NCI-H524 (cell line): ENCODE data around the gene GRK1.

ENCODE experiments used
- DNase-seq, 2 experiments: peaks; one replicate each; lab custom pipeline; 2025; lab: John Stamatoyannopoulos, UW

The GRK1 gene

DNA sequence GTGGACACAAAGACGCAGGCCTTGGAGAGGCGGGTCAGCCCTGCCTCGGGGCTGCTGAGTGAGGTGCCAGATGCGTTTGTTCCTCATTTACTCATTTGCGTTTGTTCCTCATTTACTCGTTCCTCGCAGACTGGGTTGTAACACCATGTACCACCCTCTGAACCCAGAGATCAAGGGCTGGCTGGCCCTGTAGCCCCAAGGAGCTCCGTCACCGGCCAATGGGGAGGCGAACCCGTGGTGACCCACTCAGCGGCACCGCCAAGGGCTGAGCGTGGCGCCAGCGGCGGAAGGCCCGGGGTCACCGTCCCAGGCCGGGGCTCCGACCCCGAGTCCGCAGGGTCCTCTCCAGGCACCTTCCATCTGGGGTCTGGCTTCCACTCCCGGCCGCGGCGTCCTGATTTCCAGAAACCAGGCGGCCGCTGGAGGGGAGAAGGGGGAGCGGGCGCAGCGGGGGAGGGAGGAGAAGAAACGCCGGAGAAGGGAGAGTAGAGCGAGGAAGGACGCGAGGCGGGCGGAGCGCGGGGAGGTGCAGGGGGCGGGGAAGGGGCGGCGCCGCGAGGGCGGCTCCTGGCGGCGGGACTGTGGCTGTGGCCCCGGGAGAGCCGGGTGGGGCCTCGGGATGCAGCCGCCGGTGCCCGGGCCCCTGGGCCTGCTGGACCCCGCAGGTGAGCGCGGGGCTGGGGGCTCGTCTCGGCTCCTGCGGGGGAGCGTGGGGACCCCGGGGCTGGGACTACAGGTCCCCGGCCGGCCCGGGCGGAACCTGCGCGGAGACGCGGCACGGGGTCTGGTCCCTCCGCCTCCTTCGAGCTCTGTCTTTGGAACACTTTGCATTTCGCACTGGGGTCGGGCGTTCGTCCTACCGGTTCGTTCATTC lies 91.9 kb downstream of the GRK1 start, which contains the start of gene TMEM255B:
Gene TMEM255B, plus strand, starts transcription at position 576 of the 874 bp plus-strand sequence. Its CDS starts 44 bp downstream, at position 620.
- DNase-seq = peak in 1 of 2 experiments; percentile 60

DNA sequence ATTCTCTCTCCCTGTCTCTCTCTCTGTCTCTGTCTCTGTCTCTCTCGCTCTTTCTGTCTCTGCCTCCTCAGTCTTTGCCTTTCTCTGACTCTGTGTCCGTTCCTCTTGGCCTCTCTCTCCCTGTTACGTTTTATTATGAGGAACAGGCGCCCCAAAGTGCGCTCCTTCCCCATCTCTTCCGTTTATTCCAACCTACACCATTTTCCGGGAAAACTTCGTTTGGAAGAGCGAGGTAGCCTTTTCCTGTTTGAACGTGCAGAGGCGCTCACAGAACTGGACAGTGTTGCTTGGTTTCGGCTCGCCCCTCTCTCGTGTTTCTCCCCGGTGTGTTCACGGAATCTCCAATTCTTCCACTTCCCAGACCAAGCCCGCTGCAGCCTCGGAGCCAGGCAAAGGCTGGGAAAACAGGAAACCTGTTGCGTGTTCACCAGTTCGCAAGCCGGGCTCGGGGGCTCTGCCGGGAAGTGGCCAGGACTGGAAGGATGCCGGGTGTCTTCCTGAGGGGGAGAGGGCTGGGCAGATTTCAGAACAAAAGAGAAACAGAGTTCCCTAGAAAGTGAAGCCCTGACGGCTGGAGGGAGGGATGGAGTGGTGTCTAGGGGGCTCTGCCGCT lies 92.6 kb downstream of the GRK1 start:
- peak in 1 of 2 experiments; percentile 17 for DNase-seq

DNA sequence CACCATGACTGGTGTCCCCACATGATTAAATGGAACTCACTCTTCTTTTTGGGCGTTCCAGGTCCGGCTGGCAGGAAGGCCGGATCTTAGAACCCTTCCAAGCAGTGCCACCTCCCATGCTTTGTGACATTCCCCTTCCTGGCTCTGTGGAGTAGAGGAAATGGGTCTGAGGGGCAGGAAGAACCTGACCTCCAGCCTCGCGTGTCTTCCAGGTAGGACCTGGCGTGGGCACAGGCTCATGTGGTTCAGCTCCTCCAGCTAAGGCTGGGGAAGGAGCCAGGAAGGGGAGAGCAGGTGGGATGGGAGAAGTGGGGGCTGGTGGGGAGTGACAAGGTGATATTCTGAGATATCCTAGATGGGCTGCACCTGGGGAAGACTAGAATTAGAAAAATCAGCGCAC lies 94.1 kb downstream of the GRK1 start:
- DNase-seq = no peak

DNA sequence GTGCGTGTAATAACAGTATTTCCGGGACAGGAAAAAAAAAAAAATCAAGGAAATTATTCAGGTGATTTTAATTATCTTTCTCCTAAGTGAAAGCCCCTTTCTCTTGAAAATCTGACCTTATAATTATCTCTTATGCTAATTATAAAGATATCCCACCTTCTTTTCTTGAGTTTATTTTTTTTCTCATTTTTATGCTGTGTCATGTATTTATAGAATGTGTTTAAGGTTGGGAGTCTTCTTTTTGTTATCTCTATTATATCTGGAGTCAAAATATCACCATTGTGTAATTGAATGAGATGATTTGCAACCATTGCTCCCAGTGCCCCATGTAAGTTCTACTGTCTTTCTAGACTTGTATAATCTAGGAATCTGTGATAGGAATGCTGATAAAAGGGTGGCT lies 95.1 kb downstream of the GRK1 start:
- no peak for DNase-seq

DNA sequence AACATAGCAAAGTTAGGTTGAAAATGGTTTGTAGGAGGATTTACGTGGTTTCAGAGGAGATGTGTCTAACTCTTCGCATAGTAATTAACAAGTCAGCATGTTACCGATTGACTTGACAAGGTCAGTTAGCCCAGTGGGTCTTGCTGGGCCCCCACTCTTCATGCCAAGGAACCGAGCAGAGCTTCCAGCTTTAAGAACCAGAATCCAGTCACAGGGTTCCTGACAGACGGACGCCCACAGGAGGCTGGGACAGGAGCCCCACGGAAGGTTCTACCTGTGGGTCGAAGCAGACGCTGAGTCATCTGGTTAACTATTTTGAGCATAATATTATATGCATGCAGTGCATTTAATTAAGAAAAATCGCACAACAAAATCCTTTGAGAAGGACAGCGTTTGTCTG lies 95.5 kb downstream of the GRK1 start:
- no peak for DNase-seq

DNA sequence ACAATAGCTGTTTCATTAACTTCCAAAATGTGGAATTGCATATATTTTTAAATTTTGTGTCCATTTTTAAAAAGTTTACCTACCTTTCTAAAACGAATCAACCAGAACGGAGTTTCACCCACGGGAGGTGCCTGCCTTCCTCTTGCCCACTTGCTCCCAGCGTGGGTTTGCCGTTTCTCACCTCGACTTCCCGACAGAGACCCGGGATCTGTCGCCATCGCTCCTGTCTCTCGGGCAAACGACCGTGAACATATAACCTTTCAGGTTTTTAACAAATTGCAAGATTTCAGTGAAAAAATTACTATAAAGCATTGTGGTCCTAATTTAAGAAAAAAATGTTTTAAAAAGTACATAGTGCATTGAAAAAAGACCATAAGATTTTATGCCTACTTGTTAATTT lies 96.2 kb downstream of the GRK1 start:
- no peak for DNase-seq

DNA sequence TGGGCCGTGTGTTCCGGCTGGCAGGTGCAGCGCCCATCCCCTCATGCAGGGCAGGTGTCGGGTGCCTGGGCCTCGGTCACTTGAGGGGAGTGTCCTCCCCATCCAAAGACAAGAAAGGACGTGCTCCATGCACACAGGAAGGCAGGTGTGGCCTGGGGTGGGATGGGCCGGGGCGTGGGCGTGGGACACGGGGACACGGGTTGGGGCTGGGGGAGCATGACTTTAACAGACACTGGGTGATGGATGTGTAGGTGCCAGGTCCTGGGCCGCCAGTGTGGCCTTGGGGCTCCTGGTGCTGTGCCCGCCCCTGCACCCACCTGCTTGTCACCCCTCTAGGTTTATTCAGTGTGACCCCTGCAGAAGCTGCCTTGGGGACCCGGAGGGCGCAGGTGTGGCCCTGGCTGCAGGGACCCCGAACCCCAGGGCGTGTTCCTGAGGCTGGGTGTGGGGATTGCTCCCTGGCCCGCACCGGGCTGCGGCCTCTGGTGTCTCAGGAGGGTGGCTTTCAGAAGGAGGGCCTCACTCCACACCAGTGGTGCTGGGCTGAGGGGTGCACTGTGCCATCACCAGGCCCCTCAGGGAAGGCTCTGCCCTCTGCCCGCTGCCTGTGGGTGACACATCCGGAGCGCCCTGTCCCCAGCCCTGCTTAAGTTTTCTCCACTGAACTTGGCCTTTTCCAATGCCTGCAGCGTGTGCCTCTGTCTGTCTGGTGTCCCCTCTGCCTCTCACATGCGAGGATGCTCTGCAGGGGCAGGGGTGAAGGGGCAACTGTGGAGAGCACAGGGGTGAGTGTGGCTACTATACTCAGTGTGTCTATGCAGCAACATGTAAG lies 97.2 kb downstream of the GRK1 start:
- DNase-seq = no peak

DNA sequence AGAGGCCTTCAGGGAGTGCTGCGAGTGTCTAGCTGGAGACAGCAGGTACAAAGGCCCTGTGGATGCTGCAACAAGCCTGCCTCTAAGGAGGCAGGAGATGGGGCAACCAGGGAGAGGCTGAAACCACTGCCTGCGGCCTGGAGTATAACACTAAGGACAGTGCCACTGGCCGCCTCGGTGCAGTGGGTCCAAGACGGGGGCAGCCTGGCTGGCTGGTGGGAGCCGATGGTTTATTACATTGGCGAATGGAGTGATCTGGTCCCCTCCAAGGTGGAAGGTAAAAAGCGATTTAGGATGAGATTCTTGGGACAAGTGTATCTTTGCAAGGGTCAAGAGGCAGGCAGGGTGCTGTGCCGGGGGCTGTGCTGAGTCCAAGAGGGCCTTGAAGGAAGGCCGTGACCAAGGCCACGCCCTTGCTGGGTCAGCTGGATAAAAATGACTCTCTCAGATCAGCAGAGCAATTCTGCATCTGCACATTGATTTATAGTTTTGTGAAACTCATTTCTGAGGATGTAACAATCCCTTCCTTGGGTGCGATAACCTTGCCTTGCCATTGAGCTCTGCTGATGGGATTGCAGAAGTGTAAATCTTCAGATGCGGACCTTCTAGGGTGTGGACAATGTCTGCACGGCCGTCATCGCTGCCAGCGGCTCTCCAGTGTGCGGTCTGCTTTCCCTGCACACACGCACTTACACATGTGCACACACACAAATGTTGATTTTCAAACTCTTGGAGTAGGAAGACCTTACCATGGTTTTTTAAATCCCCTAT lies 98.0 kb downstream of the GRK1 start:
- no peak for DNase-seq

DNA sequence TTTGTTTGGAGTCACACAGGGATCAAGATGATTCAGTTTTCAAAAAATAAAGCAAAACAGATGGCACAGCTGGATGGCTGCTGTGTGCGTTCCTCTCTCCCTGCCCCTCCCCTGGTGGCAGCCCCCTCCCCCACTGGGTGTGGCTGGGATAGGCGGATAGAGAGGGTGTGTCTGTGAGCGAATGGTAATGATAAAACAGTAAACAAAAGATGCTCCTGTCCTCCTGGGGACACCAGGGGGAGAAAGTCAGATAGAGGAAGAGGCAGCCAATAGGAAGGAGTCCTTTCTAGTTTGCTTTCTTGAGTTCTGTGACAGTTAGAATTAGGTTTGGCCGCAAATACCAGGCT lies 98.5 kb downstream of the GRK1 start:
- no peak for DNase-seq

DNA sequence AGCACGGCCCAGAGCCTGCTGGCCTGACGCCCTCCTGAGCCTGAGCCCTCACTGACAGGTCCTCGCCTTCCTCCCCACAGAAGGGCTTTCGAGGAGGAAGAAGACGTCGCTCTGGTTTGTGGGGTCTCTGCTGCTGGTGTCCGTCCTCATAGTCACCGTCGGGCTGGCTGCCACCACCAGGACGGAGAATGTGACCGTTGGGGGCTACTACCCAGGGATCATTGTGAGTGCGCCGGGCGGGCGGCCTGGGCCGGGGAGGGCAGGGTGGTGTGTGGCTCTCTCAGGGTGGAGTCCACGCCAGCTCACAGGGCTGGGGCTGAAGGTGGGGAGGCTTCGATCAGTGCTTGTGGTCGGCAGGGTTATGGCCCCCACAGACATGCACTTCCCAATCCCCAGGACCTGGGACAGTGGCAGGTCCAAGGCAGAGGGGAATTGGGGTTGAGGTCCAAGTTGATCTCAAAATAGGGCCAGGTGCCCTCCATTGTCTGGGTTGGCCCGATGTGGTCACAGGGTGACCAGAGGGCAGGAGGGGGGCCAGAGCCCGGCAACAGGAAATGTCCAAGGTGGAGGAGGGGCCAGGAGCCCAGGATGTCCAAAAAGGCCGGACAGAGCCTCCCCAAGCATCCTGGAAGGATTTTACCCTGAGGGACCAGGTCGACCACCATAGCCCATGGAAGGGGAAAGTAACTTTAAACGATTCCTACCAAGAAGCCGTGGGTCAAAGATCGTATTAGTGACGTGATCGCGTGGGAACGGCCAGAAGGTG lies 99.2 kb downstream of the GRK1 start:
- no peak for DNase-seq

DNA sequence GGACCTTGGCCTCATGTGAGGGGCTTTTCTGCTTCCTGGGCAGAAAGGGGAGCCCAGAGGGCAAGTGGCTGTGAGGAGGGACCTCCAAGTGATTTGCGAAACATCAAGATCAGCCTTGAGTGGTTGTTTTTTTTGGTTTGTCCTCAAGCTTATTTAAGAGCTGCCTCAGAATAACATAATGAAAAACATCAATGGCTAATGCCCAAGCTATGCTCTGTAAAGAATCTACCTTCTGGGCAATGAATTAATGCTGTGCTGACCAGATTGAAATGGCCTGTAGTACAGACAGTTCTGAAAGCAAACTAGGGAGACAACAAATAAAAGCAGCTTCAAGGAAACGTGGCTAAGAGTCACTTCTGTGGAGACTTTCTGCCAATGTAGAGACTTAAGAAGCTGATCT lies 100.3 kb downstream of the GRK1 start:
- no peak for DNase-seq

DNA sequence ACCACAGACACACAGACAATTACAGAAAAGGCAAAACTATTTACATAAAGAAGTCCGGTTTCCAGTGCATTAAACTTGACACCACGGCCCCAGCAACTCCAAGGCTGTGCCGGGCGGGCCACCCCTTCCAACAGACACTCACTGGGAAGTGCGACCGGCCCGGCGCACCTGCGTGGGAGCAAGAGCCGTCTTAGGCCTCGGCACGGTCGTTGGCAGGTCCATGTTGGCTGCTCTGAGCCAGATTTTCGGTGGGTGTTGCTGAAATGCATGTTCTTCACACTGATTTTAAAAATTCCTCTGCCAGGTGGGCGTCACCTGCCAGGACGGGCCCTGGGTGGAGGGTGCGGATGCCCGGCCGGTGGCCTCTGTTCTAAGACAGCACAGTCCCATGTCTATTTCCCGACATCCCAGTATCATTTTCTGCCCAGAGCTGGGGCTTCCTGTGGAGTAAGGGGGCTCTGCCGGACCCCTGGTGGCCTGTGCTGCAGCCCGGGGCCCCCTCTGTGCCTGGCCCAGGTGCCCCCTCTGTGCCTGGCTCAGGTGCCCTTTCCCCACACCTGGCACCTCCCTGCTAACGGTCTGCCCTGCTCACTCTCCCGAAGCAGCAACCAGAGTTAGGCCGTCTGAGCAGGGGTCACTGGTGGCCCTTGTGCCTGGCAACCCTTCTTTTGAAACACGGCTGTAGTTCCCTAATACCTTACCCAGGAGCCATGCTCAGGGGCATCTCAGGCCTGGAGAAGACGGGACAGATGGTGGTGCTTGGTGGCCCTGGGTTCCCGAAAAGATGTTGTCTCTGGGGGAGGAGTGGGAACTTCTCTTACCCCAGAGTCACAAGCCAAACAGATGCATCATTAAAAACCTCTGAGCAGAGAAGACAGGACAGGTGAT lies 101.2 kb downstream of the GRK1 start:
- no peak for DNase-seq

DNA sequence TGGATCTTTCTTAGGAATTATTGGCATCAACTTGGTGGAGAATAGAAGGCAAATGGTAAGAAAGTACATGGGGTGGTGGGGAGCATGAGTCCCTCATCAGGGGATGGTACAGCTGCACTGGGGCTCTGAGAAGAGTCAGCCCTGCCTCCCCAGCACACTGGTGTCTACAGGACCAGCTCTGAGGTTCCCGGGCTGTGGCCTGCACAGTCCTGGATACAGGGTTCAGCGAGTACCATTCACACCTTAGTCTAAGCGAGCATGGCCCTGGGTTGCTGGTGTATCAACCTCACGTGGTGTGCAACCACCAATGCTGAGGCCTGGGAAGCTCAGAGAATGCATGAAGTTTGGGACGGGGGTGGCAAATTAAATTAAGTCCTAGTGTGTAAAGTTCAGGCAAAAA lies 102.1 kb downstream of the GRK1 start:
- no peak for DNase-seq

DNA sequence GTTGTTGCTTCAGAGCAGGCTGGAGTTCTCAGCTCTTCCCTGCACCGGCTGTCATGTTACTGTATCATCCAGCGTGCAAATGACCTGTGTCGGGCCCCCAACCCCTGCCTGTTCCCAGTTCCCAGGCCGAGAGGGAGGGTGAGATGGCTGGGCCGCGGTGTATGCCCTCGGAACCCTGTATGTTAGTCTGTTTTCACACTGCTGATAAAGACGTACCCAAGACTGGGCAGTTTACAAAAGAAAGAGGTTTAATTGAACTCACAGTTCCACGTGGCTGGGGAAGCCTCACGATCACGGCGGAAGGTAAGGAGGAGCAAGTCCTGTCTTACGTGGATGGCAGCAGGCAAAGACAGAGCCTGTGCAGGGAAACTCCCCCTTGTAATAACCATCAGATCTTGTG lies 102.9 kb downstream of the GRK1 start:
- no peak for DNase-seq

DNA sequence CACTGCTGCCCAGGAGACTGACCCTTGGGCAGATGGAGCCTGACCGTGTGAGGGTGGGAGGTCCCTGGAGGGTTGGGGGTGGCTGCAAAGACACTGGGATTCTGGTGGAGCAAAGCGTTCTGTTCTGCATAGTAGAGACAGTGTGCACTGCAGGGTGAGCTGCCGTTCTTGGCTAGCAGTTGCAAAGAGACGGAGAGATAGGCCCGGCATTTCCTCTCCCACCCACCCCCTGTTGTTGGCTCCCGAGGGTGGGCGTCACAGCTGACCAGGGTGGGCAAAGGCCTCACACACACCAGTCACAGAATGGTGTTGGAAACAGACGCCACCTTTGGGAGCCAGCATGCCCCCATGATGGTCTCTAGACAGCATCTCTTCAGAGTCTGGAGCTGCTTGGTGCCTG lies 103.4 kb downstream of the GRK1 start:
- no peak for DNase-seq

DNA sequence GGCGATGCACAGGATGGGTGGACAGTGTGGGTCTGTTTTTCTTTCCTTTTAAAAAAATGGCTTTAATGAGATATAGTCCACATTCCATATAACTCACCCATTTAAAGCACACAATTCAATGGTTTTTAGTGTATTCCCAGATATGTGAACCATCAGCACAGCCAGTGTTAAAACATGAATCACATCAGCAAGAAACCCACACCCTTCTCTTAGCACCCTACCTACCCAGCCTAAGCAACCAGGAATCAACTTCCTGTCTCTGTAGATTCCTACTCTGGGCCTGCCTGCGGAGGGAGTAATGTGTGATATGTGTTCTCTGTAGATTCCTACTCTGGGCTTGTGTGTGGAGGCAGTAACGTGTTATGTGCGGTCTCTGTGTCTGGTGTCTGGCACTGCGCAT lies 103.9 kb downstream of the GRK1 start:
- no peak for DNase-seq

DNA sequence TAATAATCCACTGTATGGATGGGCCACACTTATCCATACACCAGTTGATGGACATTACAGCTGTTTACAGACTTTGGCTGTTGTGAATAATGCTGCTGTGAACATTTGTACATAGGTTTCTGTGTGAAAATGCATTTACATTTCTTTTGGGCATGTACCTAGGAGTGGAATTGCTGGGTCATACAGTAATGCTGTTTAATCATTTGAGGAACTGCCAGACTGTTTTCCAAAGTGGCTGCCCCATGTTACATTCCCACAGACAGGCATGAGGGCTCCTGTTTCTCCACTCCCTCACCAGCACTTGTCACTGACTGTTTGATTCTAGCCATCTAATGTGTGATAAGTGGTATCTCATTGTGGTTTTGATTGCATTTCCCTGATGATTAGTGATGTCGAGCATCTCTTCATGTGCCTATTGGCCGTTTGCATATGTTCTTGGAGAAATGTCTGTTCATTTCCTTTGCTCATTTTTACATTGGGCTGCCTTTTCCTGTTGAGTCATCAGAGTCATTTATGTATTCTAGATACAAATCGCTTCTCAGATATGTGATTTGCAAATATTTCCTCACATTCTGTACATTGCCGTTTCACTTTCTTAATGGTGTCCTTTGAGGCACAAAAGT lies 104.8 kb downstream of the GRK1 start:
- no peak for DNase-seq

DNA sequence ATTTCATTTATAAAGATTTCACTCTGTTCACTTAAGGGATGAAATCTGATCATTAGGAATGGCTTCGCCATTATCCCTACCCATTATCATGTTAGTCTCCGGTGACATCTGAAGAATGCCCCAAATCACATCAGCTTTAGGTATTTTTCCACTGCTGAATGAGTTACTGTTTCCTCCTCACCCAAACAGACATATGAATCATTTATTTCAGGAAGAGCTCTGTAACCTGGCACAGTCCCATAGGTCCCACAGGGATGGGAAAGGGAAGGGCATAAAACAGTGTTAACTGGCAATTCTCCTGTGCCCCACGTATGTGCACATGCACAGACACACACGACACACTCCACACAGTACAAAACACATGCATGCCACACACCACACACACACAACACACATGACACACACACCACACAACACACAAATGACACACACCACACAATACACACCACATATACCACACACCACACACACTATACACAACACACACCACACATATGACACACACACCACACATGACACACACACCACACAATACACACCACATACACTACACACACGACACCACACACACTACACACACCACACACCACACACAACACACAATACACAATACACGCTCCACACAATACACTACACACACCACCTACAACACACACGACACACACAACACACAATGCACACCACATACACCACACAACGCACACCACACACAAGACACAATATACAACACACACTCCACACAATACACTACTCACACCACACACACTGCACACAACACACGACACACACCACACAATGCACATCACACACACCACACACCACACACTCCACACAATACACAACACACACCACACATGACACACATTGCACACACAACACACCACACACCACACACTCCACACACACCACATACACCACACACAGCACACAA lies 107.4 kb downstream of the GRK1 start:
- DNase-seq = no peak
